H1 (cell line): Measurements from ENCODE around the gene ARGLU1. TPM values are rescaled to one million over a fixed set of nuclear protein-coding genes. Genes with fewer than 3 reads are reported as not detected.

Experiments
- BACH1 ChIP-seq: IDR thresholded peaks from 2 replicates; pipeline ENCODE4 v1.6.1; 2012; ENCODE audit warnings: low read length, improper control_type of control experiment
- CTBP2 ChIP-seq: IDR thresholded peaks from 2 replicates; pipeline ENCODE4 v1.7.0; 2011; ENCODE audit warnings: borderline replicate concordance, mild to moderate bottlenecking, moderate library complexity, mixed read lengths, low read length; ENCODE audit not compliant: insufficient read depth, insufficient read length
- HDAC2 ChIP-seq, 2 experiments: fragments of 300-600 bp in 1 of 2; sonication (generic) in 1 of 2; IDR thresholded peaks; 2 replicates each; pipeline ENCODE4 v1.6.1; 2011 to 2012; ENCODE audit warnings: low read depth in 2 of 2, low read length in 2 of 2, mild to moderate bottlenecking in 2 of 2, moderate library complexity in 2 of 2, borderline replicate concordance in 1 of 2, inconsistent platforms in 1 of 2
- TBP ChIP-seq: IDR thresholded peaks from 2 replicates; pipeline ENCODE4 v1.6.1; 2011; ENCODE audit warnings: low read depth, low read length, improper control_type of control experiment
- polyA plus RNA-seq, 7 experiments: library from polyadenylated mRNA; depleted of rRNA in 3 of 7; stranded (reverse) in 5 of 7; unstranded in 2 of 7; fragments of >200 nt in 5 of 7; fragments of 200-250 nt in 2 of 7; gene quantifications; 1 replicate in 5 of 7; 2 replicates in 1 of 7; 4 replicates in 1 of 7; pipeline versions ENCODE4 v1.2.1 to v1.2.3, GENCODE V29; 2011 to 2013; ENCODE audit warnings: missing spikeins in 2 of 7, mixed read lengths in 2 of 7
- total RNA-seq: library from RNA; stranded (reverse); fragmentation: NEBNext Ultra II Directional; extraction: Animal tissue kit (Norgen Biotek cat#: 25700); gene quantifications from 2 replicates; pipeline ENCODE4 v1.2.1, GENCODE V29; 2021
- TF ChIP-seq, protein P1 (sequence below): fragments of 300-600 bp; sonication (generic); IDR thresholded peaks from 2 replicates; pipeline ENCODE4 v1.7.1; 2012; ENCODE audit warnings: low read length, moderate library complexity, mild to moderate bottlenecking, inconsistent platforms; ENCODE audit not compliant: insufficient replicate concordance

ARGLU1 gene
- total and polyA plus RNA-seq, 2 of the 8 experiments (the other 6 are each of a cell fraction or from before 2014, with no cell fraction given): 47.8 to 84.9 TPM

DNA sequence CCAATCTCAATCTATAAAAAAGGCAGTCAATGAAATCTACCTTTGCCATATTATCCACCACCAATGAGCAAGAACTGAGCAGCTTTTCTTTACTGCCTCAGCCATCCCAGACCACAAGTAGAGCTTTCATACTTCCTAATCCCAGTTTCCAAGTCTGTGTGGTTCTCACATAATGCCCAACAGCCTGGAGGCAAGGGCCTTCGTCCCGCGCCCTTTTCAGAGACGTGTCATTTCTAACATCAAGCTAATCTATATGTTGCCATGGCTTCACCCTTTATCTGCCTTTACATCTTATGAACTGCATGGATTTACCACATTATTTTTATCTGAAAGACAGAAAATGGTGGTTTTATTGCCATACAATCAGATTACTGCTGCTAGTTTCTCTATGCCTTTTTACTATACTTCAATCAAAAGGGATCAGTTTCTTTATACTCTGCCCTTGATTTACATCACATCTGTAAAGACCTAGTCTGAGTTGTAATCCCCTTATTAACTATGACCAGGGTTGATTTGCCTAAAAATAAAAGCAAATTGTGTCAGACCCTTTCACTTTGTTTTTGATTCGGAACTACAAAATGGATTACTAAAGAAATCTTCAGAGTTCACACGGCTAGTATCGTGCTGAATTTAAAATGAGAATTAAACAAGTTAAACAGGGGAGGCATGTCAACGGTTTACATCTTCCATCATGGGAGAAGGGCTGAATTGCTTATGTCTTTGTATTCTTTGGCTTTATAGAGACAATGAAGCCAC lies 38.3 kb downstream of the ARGLU1 start (continued):
- TF ChIP-seq HDAC2 (IDR thresholded peaks at IDR 0.05; ENCODE audit: borderline replicate concordance in 1 of 2, low read depth in 2 of 2, low read length in 2 of 2) (no peak), TBP (no peak), BACH1 (no peak), CTBP2 (no peak)
- TF ChIP-seq, protein P1, sequence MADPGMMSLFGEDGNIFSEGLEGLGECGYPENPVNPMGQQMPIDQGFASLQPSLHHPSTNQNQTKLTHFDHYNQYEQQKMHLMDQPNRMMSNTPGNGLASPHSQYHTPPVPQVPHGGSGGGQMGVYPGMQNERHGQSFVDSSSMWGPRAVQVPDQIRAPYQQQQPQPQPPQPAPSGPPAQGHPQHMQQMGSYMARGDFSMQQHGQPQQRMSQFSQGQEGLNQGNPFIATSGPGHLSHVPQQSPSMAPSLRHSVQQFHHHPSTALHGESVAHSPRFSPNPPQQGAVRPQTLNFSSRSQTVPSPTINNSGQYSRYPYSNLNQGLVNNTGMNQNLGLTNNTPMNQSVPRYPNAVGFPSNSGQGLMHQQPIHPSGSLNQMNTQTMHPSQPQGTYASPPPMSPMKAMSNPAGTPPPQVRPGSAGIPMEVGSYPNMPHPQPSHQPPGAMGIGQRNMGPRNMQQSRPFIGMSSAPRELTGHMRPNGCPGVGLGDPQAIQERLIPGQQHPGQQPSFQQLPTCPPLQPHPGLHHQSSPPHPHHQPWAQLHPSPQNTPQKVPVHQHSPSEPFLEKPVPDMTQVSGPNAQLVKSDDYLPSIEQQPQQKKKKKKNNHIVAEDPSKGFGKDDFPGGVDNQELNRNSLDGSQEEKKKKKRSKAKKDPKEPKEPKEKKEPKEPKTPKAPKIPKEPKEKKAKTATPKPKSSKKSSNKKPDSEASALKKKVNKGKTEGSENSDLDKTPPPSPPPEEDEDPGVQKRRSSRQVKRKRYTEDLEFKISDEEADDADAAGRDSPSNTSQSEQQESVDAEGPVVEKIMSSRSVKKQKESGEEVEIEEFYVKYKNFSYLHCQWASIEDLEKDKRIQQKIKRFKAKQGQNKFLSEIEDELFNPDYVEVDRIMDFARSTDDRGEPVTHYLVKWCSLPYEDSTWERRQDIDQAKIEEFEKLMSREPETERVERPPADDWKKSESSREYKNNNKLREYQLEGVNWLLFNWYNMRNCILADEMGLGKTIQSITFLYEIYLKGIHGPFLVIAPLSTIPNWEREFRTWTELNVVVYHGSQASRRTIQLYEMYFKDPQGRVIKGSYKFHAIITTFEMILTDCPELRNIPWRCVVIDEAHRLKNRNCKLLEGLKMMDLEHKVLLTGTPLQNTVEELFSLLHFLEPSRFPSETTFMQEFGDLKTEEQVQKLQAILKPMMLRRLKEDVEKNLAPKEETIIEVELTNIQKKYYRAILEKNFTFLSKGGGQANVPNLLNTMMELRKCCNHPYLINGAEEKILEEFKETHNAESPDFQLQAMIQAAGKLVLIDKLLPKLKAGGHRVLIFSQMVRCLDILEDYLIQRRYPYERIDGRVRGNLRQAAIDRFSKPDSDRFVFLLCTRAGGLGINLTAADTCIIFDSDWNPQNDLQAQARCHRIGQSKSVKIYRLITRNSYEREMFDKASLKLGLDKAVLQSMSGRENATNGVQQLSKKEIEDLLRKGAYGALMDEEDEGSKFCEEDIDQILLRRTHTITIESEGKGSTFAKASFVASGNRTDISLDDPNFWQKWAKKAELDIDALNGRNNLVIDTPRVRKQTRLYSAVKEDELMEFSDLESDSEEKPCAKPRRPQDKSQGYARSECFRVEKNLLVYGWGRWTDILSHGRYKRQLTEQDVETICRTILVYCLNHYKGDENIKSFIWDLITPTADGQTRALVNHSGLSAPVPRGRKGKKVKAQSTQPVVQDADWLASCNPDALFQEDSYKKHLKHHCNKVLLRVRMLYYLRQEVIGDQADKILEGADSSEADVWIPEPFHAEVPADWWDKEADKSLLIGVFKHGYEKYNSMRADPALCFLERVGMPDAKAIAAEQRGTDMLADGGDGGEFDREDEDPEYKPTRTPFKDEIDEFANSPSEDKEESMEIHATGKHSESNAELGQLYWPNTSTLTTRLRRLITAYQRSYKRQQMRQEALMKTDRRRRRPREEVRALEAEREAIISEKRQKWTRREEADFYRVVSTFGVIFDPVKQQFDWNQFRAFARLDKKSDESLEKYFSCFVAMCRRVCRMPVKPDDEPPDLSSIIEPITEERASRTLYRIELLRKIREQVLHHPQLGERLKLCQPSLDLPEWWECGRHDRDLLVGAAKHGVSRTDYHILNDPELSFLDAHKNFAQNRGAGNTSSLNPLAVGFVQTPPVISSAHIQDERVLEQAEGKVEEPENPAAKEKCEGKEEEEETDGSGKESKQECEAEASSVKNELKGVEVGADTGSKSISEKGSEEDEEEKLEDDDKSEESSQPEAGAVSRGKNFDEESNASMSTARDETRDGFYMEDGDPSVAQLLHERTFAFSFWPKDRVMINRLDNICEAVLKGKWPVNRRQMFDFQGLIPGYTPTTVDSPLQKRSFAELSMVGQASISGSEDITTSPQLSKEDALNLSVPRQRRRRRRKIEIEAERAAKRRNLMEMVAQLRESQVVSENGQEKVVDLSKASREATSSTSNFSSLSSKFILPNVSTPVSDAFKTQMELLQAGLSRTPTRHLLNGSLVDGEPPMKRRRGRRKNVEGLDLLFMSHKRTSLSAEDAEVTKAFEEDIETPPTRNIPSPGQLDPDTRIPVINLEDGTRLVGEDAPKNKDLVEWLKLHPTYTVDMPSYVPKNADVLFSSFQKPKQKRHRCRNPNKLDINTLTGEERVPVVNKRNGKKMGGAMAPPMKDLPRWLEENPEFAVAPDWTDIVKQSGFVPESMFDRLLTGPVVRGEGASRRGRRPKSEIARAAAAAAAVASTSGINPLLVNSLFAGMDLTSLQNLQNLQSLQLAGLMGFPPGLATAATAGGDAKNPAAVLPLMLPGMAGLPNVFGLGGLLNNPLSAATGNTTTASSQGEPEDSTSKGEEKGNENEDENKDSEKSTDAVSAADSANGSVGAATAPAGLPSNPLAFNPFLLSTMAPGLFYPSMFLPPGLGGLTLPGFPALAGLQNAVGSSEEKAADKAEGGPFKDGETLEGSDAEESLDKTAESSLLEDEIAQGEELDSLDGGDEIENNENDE: no peak
- TF ChIP-seq, all 59 proteins: peak for 0
